Measurements from ENCODE around the gene PCYT2. TPM values are rescaled to one million over a fixed set of nuclear protein-coding genes. Genes with fewer than 3 reads are reported as not detected.

PCYT2 gene
- total and polyA plus RNA-seq, 2 experiments from 2014 or later: 83.8 to 138 TPM

DNA sequence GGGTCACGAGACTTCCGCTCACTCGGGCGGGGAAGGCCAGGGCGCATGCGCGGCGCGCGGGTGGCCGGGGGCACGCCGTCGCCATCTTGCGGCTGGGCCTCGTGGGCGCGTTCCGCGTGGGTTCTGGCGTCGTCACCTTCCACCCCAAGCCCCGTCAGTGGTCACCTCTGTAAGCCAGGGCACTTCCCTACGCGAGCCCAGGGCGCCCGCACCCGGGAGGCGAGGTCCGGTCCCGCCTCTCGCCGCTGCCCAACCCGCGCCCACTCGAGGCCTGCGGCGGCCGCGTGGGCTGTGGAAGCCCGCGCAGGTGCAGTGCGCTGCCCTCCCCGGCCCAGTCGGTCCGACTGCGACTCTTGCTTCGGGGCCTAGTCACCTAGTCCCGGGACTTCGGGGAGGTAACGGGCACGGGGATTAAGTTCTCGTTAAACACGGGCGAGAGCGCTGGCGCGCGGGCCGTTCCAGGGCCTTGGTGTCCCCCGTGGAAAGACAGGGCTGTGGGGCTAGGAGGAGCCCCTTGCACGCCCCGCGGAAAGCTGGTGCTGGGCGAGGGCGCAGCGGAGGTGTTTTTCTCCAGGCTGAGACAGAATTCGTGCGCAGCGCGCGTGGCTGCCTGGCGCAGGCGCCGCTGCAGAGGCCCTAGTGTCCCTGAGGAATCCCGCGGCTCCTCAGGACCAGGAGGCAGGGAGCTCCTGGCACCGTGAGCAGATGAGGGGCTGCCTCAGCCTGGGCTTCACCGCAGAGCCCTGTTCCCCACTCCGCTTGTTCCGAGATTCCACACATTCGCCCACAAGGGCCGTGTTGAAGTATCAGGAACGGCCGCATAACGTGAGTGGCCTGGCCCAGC, 39.6 kb downstream of the PCYT2 start:
- TF ChIP-seq, protein P1, sequence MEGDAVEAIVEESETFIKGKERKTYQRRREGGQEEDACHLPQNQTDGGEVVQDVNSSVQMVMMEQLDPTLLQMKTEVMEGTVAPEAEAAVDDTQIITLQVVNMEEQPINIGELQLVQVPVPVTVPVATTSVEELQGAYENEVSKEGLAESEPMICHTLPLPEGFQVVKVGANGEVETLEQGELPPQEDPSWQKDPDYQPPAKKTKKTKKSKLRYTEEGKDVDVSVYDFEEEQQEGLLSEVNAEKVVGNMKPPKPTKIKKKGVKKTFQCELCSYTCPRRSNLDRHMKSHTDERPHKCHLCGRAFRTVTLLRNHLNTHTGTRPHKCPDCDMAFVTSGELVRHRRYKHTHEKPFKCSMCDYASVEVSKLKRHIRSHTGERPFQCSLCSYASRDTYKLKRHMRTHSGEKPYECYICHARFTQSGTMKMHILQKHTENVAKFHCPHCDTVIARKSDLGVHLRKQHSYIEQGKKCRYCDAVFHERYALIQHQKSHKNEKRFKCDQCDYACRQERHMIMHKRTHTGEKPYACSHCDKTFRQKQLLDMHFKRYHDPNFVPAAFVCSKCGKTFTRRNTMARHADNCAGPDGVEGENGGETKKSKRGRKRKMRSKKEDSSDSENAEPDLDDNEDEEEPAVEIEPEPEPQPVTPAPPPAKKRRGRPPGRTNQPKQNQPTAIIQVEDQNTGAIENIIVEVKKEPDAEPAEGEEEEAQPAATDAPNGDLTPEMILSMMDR (IDR thresholded peaks at IDR 0.05; ENCODE audit: low read depth, low read length): peak; percentile 34
- DNase-seq (ENCODE audit: low read depth in 1 of 2, low spot score in 1 of 2): peak; percentile 69 to 92
- H3K27ac ChIP-seq: peak overlapping the region; percentile 96

DNA sequence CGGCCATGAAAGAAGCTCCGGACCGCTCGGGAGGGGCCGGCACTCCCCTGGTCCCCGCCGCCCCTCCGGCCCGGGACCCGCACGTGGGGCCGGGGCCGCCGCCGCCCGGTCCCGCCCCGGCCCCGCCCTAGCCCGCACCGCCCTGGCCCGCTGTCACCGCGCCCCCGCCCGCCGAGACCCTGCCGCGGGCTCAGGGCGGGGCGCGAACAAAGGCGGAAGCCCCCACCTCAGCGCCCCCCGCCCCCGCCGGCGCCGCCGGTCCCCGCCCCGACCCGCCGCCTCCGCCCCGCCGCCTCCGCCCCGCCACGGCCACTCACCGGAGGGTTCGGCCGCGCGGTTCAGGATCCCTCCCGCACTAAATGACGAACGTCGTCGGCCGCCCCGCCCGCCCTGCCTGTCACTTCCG, 40.2 kb downstream of the PCYT2 start, which contains the start of gene ARHGDIA:
Gene ARHGDIA (minus strand): TSS at position 357 of the 406 bp plus-strand sequence. CDS start 1,407 bp downstream, outside the sequence.
- Histone ChIP-seq H3K9me3 (ENCODE audit: low read depth) (no peaks in the 10 kb centered on the region), H3K4me3 (peak within 1 kb of the TSS; percentile 79), H3K36me3 (no peaks in the 10 kb centered on the region), H3K4me1 (ENCODE audit: low read depth) (peaks cover 44% of the 10 kb centered on the region), H3K27ac (peak within 1 kb of the TSS; percentile 96), H3K27me3 (no peaks in the 10 kb centered on the region)
- DNase-seq (ENCODE audit: low read depth in 1 of 2, low spot score in 1 of 2): peak in 1 of 2 donors; percentile 93
- TF ChIP-seq, protein P1 (IDR thresholded peaks at IDR 0.05; ENCODE audit: low read depth, low read length): no peak

More for the DNA sequence above, 39.6 kb downstream of the PCYT2 start:
- Histone ChIP-seq H3K9me3 (ENCODE audit: low read depth) (no peaks in the 10 kb centered on the region), H3K4me3 (peak overlapping the region; percentile 79), H3K27me3 (no peaks in the 10 kb centered on the region), H3K36me3 (no peaks in the 10 kb centered on the region), H3K4me1 (ENCODE audit: low read depth) (peaks cover 39% of the 10 kb centered on the region)

DNA sequence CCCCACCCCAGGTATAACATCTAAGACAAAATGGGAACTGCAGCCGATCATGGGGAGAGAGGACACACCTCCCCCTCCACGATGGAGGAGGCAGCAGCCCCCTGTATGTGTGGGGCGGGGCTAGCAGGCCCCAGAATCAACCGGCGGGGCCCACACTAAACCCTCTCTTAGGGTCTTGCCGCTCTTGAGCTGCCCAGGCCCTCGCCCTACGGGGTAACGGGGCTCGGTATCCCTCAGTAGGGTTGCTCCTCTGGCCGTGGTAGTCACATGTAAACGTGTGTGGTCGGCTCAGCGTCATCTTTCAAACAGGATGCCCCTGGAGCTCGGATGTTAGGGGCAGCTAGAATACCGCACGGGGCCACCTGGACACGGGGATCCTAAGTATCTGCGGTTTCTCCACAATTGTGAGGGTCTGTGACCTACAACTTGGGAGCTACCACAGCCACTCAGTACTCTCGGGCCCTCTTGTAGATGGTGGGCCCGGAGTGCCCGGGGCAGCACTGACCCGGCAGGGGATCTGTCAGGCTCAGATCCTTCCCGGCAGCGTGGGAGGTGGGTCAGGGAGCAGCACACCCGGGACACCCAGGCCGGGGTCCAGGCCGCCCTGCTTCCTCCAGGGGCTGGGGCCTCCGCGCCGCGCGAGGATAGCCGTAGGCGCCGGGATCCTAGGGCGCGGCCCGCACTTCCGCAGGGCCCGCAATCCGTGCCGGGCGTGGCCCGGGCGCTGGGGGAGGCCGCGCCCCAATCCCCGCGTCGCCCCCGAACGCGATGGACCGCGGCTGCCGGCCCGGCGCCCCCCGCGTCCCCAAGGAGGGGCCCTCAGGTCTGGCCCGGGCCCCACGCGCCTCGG, 40.8 kb downstream of the PCYT2 start:
- TF ChIP-seq, protein P1 (IDR thresholded peaks at IDR 0.05; ENCODE audit: low read depth, low read length): no peak
- H3K27ac ChIP-seq: peak overlapping the region; percentile 96
- peak; percentile 39 to 58 for DNase-seq (ENCODE audit: low read depth in 1 of 2, low spot score in 1 of 2)
- no peaks in the 10 kb centered on the region for H3K27me3 ChIP-seq
- H3K36me3 ChIP-seq: no peaks in the 10 kb centered on the region
- H3K4me1 ChIP-seq (ENCODE audit: low read depth): peaks cover 44% of the 10 kb centered on the region
- H3K4me3 ChIP-seq: peak overlapping the region; percentile 79
- H3K9me3 ChIP-seq (ENCODE audit: low read depth): no peaks in the 10 kb centered on the region

DNA sequence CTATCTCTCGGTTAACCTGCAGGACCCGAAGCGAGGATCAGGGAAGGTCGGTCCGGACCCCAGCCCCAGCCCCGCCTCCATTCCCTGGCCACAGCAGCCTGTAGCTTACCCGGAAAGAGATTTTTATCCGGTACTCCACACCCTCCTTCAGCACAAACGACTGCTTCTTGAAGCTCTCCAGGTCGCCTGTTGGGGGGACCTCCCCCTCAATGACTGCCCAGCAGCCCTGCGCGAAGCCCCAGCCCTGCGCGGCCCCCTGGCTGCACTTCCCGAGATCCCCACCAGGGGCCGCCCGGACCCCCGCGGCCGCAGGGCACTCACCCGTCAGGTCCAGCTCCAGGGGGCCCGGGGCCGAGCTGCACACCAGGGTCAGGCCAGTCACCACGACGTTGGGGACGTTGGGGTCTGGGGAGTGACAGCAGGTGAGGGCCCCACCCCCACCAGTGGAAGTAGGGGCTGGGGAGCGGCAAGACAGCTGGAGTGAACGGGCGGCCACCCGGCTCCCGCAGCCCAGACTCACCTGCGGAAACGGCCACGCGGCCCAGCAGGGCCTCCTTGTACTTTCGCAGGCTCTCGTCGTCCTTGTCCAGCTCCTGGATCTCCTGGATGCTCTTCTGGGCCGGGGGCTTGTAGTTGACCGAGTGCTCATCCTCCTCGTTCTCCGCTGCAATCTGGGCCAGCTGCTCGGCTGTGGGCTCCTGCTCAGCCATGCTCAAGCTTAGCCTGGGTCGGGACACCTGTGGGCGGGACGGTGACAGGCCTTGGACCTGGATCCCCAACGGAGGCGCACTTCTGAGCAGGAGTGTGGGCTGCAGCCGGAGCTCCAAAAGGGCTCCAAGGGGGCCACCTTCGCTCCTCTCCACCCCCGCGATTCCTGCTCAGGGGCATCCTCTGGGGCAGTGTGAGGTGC, 41.7 kb downstream of the PCYT2 start:
- DNase-seq (ENCODE audit: low read depth in 1 of 2, low spot score in 1 of 2): peak; percentile 50 to 72
- Histone ChIP-seq H3K27me3 (no peaks in the 10 kb centered on the region), H3K4me3 (peak overlapping the region; percentile 79), H3K4me1 (ENCODE audit: low read depth) (peaks cover 44% of the 10 kb centered on the region), H3K9me3 (ENCODE audit: low read depth) (no peaks in the 10 kb centered on the region), H3K27ac (peak overlapping the region; percentile 96), H3K36me3 (no peaks in the 10 kb centered on the region)
- TF ChIP-seq, protein P1 (IDR thresholded peaks at IDR 0.05; ENCODE audit: low read depth, low read length): peak; percentile 82

All from cardiac muscle cell (in vitro differentiated cells and primary cell).